Central memory CD4-positive, alpha-beta T cell (primary cell): ENCODE results near the gene LRRTM4.

ENCODE experiments used
- DNase-seq: peaks from one replicate; pipeline ENCODE4 v3.0.0; 2022

The LRRTM4 gene

DNA sequence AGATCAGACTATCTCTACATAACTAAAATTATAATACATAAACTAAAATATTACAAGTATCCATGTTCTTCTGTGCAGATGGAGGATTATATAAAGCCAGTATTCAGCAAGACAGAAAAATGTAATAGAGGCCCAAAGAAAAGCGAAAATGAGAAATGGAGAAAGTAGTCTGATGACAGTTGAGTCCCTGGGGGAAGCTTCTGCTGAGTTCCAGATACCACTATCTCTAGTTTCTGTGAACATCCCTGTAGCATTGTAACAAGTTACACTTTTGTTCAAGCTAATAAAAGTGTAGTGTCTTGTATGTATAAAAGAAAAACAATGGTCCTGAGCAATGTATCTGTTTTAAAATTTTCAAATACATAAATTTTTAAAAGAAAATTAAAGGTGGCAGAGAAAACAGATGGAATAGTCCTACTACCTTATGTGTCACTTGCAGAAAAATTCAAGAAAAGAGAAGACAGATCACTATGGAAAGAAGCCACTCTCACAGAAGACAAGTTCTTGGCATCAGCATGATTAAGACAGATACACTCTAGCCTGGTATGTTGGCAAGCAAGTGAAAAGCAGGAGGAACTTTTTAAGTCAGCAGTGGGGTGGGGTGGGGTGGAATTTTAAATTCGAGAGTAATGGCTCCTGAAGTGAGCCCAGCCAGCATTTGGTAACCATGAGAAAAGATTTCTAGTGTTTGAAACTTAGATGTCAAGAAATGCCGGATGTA lies 541.9 kb downstream of the LRRTM4 start:
- no peak for DNase-seq

DNA sequence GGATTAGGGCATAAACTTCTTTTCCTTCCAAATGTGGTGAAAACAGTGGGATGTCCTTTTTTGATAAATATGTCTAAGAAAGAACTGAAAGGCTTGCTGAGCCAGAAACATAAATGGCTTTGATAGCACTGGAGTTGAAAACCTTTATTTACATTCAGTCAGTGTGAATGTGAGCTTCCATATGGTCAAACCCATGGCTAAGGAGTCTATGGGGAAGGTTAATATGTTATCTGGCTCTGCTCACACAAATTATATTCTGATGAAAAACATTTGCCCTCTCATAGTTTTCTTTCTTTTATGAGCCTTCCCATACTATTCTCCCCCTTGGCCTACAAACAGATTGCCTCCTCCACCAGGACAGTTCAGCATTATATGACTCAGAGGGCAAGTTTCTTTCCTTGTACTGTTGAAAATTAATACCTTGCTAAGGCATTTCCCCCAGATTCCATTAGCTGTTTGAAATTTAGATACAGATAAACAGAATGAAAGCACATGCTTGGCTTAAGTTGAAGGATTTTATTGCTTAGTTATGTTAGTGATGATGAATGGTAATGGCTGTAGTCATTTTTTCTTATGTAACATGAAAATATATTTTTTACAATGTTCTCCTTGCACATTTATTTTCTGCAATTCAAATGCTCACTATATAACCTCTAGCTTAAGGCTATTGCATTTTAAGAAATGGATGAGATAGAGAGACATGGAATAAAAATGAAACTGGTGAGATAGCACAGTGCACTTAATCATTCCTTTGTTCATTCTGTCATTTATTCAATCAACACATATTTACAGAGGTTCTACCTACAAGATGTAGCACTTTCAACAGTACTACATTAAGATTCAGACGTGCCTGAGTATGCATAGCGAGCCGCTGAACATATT lies 544.1 kb downstream of the LRRTM4 start:
- no peak for DNase-seq

DNA sequence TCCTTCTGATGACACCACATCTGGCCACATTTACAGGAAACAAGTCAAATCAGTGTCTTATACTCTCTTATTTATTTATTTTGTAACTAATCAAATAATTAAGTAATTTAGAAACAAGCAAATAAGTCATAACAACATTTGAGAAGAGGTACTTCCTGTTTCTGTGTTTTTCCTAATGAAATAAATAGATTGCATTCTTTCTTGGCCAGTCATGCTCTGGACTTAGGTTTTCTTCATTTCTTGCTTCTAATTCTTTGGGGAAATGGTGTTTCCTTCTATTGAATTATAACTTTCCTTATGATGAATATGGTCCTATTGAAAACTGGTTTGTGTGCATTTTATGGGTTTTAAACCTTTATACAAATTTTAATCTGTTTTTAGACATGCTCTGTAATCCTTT lies 546.4 kb downstream of the LRRTM4 start:
- no peak for DNase-seq

DNA sequence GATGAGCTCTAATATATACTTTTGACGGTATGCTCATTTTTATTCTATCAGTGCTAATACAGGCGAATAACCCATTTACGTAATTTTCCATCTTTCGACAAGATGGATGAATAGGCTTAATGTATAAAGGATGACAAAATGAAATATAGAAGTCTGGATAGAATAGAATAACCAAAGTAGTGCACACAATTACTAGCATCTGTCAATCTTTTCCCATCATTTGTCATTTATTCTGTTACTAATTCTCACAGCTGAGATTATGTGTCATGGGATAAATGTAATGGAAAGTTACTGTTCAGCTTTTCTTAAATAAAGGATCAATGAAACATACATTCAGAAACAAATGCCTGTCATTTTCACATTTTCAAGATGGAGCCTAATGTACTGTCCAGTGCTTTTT lies 548.6 kb downstream of the LRRTM4 start:
- DNase-seq: no peak

DNA sequence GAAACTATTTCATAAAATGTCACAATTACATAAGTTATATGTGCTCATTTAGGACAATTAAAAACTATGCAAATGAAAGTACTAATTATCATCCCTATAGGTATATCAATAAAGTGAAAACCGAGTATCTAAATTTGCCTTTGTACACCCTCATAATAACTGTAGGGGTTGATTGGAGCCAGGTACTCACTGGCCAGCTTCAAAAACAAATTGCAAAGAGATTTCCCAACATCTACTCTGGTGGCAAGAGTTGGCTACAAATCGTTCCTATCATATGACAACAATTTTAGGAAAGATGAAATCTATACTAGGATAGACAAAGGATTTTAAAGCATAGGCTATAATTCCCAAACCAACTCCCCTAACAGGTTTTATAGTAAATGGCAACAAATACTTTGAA lies 556.4 kb downstream of the LRRTM4 start:
- no peak for DNase-seq

DNA sequence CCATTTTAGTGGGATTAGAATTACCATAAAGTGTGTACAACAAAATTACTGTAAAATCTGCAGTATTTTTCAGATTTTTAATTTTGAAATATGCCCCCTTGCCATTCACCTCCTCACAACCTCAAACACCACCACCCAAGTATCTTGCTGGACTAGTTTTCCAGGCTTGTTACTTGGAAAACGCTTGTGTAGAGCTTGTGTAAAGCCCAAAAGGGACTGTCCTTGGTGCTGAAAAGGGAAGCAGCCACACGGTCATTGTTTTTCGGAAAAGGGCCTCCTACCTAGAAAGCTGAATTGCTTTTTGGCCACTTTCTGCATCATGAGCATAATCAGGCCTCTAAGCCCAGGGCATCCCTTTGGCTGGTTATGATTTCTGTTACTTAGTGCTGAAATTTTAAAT lies 563.4 kb downstream of the LRRTM4 start:
- no peak for DNase-seq

DNA sequence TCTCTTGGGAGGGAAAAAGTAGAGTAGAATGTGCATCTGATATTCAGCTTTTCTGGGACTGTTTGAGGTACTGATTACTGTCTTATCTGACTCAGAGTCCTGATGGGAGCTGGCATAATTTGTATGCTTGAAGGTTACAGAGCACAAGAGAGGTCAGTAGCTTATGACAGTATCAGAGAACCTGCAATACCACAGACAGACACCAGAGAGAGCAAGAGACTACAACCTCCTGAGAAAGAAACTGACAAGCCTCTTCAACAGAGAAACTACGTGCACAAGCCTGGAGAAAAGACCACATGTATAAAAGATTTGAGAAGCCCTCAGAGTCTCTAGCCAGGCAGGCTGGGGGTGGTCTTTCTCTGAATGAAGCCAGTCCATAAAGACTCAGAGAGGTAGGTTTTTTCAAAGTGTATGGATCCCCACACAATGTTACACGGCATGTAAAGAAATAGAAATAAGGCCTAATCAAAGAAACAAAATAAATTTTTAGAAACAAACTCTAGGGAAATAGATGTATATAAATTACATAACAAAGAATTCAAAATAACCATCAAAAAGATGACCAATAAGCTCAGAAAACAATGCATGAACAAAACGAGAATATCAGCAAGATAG lies 568.3 kb downstream of the LRRTM4 start:
- DNase-seq: no peak

DNA sequence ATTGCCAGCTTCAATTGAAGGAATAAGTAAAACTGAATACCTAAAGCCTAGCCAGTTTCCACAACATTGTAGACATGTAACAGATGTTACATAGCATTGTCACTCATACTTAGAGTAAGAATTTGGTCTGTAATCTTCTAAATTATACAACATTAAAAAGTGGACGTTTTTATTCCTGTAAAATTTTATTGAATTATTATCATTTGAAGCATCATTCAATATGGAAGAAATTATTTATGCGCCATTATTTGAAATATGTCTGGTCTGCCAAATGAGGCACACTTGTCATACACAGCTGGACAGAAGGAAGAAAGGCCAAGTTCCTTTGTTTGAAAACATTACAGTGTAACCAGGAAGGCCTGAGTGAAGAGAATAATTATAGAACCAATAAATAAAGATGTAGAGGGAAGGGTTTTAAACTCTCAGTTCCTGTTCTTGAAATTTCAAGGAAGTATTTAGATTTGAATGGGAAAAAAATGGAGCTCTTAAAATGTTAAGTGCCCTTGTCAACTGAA lies 575.5 kb downstream of the LRRTM4 start:
- DNase-seq: no peak

DNA sequence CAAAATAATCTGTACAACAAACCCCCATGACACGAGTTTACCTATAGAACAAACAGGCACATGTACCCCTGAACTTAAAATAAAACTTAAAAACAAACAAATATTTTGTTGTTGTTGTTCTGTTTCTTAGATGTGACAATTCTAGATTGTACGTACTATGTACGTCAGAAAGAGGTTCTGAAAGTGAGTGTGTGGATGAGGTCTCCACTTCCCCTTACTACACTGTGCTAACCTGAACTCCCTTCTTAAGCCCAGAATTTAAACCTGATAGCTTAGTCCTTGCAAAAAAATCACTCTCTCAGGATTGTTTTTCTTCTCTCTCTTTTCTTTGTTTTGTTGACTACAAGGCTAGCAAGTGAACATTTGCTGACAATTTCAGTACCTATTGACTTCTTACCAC lies 581.6 kb downstream of the LRRTM4 start:
- no peak for DNase-seq

DNA sequence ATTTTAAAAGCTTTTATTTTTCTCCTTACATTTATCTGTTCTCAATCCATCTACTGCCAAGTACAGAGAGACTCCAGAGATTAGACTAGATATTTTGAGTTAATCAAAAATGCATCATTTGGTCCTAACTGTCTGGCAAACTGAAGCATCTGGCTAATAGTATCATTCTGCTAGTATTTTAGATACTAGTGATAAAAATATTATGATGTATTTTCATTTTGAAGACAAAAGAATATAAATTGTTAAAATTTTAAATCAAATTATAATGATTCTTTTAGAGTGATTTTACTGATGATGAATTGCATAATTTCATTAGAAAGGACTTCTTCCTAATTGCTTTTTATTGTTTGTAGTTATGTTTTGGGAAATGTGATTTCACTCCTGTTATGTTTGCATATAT lies 584.0 kb downstream of the LRRTM4 start:
- DNase-seq: no peak

DNA sequence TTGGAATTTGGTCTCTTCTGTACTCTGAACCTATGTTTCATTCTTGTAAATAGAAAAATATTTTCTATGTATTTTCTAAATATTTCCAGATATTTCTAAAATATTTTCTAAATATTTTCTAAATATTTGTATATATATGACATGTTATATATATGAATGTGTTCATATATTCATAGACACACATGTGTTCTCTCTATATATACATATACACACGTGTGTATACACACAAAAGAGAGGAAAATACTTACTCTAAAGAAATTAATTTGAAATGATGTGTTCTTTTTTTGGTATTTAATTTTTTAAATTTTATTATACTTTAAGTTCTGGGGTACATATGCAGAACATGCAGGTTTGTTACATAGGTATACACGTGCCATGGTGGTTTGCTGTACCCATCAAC lies 589.6 kb downstream of the LRRTM4 start:
- no peak for DNase-seq

DNA sequence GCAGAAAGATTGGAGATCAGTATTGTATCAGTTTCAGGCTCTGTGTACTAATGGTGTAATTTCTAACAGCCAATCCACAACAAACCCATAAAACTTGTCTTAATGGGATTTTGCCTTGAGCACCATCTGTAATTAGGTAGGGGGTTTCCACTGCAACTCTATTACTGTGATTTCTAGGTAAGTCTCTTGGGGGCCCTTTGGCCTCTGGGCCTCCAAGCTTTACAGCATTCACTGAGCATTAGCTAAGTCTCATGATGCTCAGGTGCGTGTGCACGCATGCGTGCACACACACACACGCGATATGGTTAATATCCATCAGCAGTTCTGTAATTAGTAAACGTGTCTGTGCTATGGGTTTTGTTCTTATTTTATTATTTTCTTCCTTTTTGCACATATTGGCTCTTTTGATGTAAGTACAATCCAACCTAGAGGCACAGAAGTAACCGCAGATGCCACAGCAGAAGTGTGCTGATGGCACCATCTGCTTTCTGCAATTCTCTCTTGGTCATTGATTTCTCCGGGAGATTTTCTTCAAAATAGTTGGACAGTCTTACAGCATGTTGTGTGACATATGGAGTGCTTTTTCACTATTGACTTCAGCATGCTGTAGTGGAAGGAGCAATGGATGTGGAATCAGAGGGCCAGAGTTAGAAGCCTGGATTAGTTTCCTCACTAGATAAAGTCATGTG lies 592.0 kb downstream of the LRRTM4 start:
- no peak for DNase-seq

DNA sequence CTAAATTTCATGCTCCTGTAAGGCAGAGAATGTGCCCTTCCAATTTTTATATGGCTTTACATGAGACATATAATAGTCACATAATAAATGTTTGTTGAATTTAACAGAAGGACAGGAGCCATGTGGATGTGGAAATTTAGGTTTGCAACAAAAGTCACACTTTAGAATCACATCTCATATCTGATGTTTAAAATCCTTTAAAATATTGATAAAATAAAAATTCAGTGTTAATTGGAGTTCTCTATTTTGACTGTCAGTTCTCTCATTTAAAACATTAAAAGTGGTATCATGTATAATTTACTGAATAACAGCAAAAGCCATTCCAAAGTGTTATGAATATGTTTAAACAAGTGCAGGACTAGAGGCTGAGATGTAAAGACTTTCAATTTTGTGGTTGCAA lies 594.1 kb downstream of the LRRTM4 start:
- no peak for DNase-seq

DNA sequence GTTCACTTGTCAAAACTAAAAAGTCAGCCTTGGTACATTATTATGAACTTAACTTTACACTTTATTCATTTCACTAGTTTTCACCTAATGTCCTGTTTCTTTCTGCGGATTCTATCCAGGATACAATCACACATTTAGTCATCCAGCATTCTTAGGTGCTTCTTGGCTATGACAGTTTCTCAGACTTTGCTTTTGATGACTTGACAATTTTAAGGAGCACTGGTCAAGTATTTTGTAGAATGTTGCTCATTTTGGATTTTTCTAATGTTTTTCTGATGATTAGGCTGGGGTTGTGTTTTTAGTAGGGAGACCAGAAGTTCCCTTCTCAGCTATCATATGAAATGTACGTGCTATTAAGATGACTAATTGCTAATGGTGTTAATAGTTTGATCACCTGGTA lies 601.2 kb downstream of the LRRTM4 start:
- no peak for DNase-seq

DNA sequence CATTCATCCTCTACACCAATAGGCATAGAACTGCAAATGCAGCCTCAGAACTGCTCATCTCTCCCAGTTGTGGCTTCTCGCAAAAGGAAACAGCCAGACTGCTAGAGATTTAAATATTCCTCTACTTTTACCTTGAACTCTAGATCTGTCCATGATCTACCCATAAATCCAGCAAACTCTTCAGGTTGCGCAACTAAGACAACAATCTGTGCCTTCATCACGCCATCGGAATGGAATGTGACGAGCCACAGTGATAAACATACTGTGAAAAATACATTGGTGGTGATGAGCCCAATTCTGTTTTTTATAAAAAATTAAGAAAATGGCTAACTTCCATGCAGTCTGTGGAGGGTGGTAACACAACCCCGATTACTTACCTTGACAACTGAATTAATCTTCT lies 626.7 kb downstream of the LRRTM4 start:
- no peak for DNase-seq

DNA sequence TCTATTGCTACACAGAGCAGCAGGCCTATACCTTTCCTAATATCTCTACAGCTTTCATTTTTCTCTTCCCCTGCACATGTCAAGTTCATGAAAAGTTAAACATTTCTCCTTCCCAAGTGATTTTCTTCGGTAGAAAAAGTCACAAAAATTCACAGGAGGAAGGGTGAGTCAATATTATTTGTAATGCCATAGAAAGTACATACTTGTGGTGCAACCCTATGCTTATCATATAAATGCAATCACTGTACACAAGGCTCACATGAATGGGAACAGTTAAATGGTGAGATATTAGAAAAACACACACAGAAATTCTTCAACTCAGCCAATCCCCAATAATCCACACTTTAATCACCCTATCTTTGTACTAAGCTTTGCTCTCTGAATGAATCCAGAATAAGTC lies 651.6 kb downstream of the LRRTM4 start:
- DNase-seq: no peak

DNA sequence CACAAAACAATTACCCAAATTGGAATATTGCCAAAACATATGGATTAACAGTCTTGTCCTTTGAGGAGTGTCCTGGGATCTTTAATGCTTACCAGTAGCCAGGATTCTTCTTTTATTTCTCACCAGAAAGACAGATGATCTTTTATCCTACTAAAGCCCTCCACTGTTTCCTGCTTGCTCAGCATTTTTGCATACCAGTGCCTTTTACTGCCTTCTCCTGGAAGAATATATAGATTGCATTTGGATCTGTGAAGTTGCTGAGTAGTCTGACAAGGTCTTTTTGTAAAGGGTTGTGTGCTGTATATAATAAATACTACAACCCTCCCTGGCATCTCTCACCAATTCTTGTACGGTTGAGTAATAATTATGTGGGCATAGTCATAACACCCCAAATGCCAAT lies 652.2 kb downstream of the LRRTM4 start:
- no peak for DNase-seq

DNA sequence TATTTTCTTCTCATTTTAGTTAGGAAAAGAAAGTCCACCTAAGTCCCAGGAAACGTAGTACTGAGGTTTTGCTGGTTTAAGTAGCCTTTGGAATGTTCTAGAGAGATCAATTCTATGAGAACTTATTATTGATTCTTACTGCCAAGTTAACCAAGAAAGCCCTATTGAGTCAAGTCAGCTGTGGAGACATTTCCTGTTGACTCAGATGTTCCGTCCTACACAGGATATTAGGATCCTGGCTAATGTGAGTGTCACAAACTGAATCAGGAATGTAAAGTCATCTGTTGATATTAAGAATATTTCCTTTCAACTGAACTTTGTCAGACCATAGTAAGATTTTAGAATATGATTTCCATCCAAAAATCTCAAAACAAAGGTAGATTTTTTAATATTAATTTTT lies 654.3 kb downstream of the LRRTM4 start:
- DNase-seq: no peak

DNA sequence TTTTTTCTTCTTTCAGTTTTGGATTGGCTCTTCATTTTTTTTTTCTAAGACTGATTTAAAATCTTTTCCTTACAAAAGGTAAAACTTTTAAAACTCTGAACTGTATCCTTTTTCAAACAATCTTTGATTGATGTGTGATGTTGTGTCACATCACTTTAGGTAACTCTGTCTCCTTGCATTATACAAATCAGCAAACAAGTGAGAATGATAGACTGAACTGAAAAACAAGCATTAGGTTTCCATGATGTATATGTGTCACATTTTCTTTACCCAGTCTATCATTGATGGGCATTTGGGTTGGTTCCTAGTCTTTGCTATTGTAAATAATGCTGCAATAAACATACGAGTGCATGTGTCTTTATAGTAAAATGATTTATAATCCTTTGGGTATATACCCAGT lies 655.7 kb downstream of the LRRTM4 start:
- no peak for DNase-seq

DNA sequence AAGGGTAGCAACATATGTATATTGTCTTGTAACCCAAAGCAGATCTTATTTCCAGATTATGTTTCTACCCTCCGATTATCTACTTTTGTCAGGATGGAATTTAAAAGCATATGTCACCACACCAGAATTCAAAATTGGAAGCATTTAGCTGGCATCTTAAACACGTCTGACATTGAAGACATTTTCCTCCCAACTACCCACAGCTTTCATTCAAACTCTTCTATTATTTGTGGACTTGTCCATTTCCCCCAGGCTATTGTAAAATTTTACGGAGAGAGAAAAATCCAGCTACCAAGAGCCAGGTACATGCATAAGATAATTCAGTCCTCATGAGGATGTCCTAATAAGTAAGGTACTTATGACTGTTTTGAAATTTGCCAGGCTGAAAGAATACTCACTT lies 659.3 kb downstream of the LRRTM4 start:
- no peak for DNase-seq

DNA sequence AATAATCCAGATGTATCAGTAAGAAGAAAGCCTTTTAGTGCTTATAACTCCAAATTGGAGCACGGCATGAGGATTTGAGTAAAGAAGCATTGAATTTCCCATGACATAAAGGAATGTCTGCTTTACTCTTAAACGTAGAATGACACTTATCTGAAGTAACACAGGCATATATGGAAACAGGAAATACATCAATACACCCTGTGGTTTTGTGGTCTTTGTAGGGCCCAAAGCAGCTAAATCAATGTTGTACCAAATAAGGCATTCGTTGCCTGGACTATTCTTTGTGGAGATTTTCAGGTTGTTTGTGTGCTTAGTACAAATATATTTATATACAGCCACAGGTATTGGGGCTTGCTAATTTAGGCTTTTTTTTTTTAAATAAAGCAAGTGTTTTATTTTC lies 660.5 kb downstream of the LRRTM4 start:
- DNase-seq: no peak

DNA sequence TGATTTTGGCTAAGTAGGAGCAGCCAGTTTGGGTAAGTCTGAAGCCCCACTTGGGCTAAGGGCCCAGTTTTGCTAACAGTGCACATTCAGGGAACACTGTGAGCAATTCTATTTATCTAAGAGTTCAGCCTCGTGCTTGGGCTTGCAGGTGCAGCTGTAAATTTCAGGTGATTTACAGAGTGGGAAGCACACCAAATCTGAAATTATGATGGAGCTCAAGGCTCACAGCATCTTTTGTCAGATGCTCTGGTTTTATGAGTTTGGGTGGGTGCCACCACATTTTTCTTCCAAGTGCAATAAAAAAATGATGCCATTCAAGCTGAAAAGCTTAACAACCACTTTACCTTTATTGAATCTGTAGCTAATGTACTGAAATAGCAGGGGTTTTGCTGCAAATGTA lies 671.2 kb downstream of the LRRTM4 start:
- no peak for DNase-seq

DNA sequence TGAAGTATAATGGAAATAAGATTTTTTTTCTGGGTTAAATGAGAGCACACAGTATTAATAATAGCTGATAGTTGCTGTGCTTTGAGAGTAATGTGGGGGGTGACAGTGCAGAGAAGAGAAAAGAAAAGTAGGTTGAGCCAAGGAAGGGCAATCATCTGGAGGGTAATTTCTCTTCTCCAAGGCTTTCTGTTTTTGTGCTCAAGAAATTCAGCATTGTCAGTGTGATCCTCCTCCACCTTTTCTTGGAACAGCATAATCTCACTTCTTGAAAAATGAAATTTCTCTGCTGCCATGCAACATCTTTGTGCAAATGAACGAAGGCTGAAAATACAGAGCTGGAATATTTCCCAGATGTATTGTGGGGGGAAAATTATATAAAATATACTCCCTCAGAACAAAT lies 673.1 kb downstream of the LRRTM4 start:
- DNase-seq: no peak
